Muscle of arm (tissue), 12 donors: ENCODE measurements around the gene GAPDHS. TPM values are rescaled to one million over a fixed set of nuclear protein-coding genes. Genes with fewer than 3 reads are reported as not detected.

Experiments used
- DNase-seq: peaks from one replicate; pipeline ENCODE4 v3.0.0-alpha.2; 2013
- polyA plus RNA-seq, 12 donors: library from polyadenylated mRNA; unstranded; fragments of 120-200 nt; gene quantifications; one replicate each; pipeline ENCODE4 v1.2.1, GENCODE V29; 2013; ENCODE audit not compliant: insufficient read length in 12 of 12

The GAPDHS gene
- polyA plus RNA-seq, 12 donors = 0.12 TPM; not detected in 11

- peak; percentile 62 for DNase-seq
Observed at GRCh38 chr19:35509861-35510625, 23.2 kb upstream of the GAPDHS start.

- no peak for DNase-seq
Observed at GRCh38 chr19:35510626-35510964, 22.7 kb upstream of the GAPDHS start.

- no peak for DNase-seq
Observed at GRCh38 chr19:35511337-35511736, 21.9 kb upstream of the GAPDHS start.

GRCh38 chr19:35512831-35513627 is 20.2 kb upstream of the GAPDHS start:
- DNase-seq = no peak

- no peak for DNase-seq
Observed at GRCh38 chr19:35513628-35514281, 19.5 kb upstream of the GAPDHS start, which contains the start of gene DMKN. Gene DMKN, minus strand, starts transcription at chr19:35513649. Its CDS starts 174 bp downstream, at chr19:35513475.

- DNase-seq = no peak
Observed at GRCh38 chr19:35514282-35514809, 18.9 kb upstream of the GAPDHS start.

GRCh38 chr19:35516310-35516709 is 16.9 kb upstream of the GAPDHS start:
- DNase-seq = no peak

- no peak for DNase-seq
Observed at GRCh38 chr19:35517342-35517741, 15.9 kb upstream of the GAPDHS start.

- no peak for DNase-seq
Observed at GRCh38 chr19:35518313-35518712, 14.9 kb upstream of the GAPDHS start.

GRCh38 chr19:35519291-35519690 is 14.0 kb upstream of the GAPDHS start:
- DNase-seq = no peak

- DNase-seq = no peak
Observed at GRCh38 chr19:35521124-35521743, 12.0 kb upstream of the GAPDHS start.

- DNase-seq = no peak
Observed at GRCh38 chr19:35522745-35523327, 10.4 kb upstream of the GAPDHS start.

- no peak for DNase-seq
Observed at GRCh38 chr19:35524181-35524837, 8.9 kb upstream of the GAPDHS start.

- DNase-seq = no peak
Observed at GRCh38 chr19:35525873-35526272, 7.4 kb upstream of the GAPDHS start.

GRCh38 chr19:35528218-35529038 is 4.8 kb upstream of the GAPDHS start, which contains the start of gene SBSN:
Gene SBSN, minus strand, starts transcription at chr19:35528311. Its CDS starts 30 bp downstream, at chr19:35528281.
- DNase-seq = no peak

- no peak for DNase-seq
Observed at GRCh38 chr19:35529241-35530218, 3.7 kb upstream of the GAPDHS start.

- no peak for DNase-seq
Observed at GRCh38 chr19:35531291-35531690, 2.0 kb upstream of the GAPDHS start.

- DNase-seq = no peak
Observed at GRCh38 chr19:35533822-35534392, 651 bp downstream of the GAPDHS start.
